Mucosa of stomach (tissue), 1 donor: Measurements from ENCODE around the gene CCDC158.

Source experiments
- H3K27me3 ChIP-seq: one replicate; pipeline ENCODE4 v1.7.0; 2013; ENCODE audit warnings: mild to moderate bottlenecking, low read length; ENCODE audit not compliant: control insufficient read depth, insufficient read depth
- H3K36me3 ChIP-seq: one replicate; pipeline ENCODE4 v1.7.0; 2013; ENCODE audit warnings: low read length; ENCODE audit not compliant: control insufficient read depth, insufficient read depth
- H3K4me1 ChIP-seq: one replicate; pipeline ENCODE4 v1.7.0; 2013; ENCODE audit warnings: mild to moderate bottlenecking, low read length; ENCODE audit not compliant: control insufficient read depth, insufficient read depth
- H3K4me3 ChIP-seq: one replicate; pipeline ENCODE4 v1.7.0; 2013; ENCODE audit warnings: low read length
- H3K9ac ChIP-seq: one replicate; pipeline ENCODE4 v1.7.0; 2013; ENCODE audit warnings: mild to moderate bottlenecking, low read length, moderate library complexity
- H3K9me3 ChIP-seq: one replicate; pipeline ENCODE4 v1.7.0; 2013; ENCODE audit warnings: mild to moderate bottlenecking, low read length, moderate library complexity; ENCODE audit not compliant: control insufficient read depth
- donor health status: Pancreatic carcinoma.

CCDC158 gene

GRCh38 chr4:76280488-76281441 is 140.2 kb downstream of the CCDC158 start:
- Histone ChIP-seq H3K4me3 (no peak overlapping the region), H3K4me1 (peaks cover 29% of the 10 kb centered on the region), H3K27me3 (no peaks in the 10 kb centered on the region), H3K36me3 (no peaks in the 10 kb centered on the region), H3K9me3 (no peaks in the 10 kb centered on the region), H3K9ac (no peak overlapping the region)

GRCh38 chr4:76279462-76279861 is 141.5 kb downstream of the CCDC158 start:
- Histone ChIP-seq H3K4me1 (peaks cover 36% of the 10 kb centered on the region), H3K36me3 (no peaks in the 10 kb centered on the region), H3K27me3 (no peaks in the 10 kb centered on the region), H3K9me3 (no peaks in the 10 kb centered on the region), H3K4me3 (no peak overlapping the region), H3K9ac (no peak overlapping the region)

GRCh38 chr4:76278583-76278982 is 142.4 kb downstream of the CCDC158 start:
- Histone ChIP-seq H3K9me3 (no peaks in the 10 kb centered on the region), H3K4me1 (peaks cover 42% of the 10 kb centered on the region), H3K9ac (no peak overlapping the region), H3K36me3 (no peaks in the 10 kb centered on the region), H3K4me3 (no peak overlapping the region), H3K27me3 (no peaks in the 10 kb centered on the region)

DNA sequence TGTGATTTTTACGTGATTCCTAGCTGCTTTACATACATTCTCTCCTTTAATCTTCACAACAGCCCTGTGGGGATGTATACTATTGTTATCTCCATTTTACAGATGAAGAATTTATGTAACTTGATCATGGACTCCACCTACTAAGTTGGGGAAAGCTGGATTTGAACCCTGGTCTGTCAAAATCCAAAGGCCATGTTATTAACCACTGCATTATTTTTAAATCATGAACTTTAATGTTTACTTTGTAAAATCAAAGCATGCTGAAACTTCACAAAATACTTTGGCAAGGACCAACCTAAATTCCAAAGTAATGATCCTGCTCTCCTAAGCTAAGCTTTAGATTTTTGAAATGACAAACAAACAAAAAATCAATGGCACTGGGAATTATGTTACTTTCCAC is 143.3 kb downstream of the CCDC158 start:
- H3K27me3 ChIP-seq = no peaks in the 10 kb centered on the region
- peaks cover 42% of the 10 kb centered on the region for H3K4me1 ChIP-seq
- no peak overlapping the region for H3K9ac ChIP-seq
- H3K4me3 ChIP-seq = no peak overlapping the region
- no peaks in the 10 kb centered on the region for H3K36me3 ChIP-seq
- no peaks in the 10 kb centered on the region for H3K9me3 ChIP-seq

- Histone ChIP-seq H3K27me3 (no peaks in the 10 kb centered on the region), H3K4me3 (no peak overlapping the region), H3K9me3 (no peaks in the 10 kb centered on the region), H3K36me3 (no peaks in the 10 kb centered on the region), H3K4me1 (peaks cover 42% of the 10 kb centered on the region), H3K9ac (no peak overlapping the region)
These were observed 144.1 kb downstream of the CCDC158 start for GRCh38 chr4:76276813-76277212.

DNA sequence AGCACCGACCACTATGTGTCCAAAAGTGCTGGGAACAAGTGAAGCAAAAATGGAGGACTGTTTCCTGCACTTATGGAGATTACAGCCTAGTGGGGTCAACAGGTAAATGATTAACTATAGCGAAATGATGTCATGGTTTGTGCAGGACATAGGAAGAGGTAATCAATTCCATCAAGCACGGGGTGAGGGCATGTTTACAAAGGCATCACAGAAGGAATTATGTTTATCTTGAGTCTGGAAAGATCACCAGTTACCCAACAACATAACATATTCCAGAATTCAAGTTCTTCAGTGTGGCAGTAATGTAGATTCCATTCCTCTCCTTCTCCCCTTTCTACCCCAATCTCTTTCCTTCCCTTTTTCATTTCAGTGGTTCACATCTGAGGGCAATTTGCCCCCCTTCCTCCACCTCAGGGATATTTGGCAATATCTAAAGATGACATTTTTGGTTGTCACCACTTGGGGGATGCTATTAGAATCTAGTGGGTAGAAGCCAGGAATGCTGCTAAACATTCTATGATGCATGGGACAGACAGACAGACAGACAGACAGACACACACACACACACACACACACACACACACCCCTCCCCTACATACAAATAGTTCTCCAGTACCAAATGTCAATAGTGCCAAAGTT is 145.3 kb downstream of the CCDC158 start:
- H3K36me3 ChIP-seq = no peaks in the 10 kb centered on the region
- H3K27me3 ChIP-seq = no peaks in the 10 kb centered on the region
- peaks cover 32% of the 10 kb centered on the region for H3K4me1 ChIP-seq
- no peaks in the 10 kb centered on the region for H3K9me3 ChIP-seq
- H3K9ac ChIP-seq = no peak overlapping the region
- no peak overlapping the region for H3K4me3 ChIP-seq

DNA sequence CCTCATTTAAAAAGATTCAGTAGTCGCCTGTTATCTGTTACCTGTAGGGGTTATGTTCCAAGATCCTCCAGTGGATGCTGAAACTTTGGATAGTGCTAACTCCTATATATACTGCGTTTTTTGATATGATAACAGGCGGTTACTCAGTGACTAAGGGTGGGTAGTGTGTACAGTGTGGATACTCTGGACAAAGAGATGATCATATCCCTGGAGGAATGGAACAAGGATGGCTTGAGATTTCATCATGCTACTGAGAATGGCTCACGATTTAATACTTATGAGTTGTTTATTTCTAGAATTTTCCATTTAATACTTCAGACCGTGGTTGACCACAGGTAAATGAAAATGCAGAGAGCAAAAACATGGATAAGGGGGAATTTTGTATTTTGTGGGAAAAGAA is 147.9 kb downstream of the CCDC158 start:
- no peaks in the 10 kb centered on the region for H3K9me3 ChIP-seq
- H3K9ac ChIP-seq = no peak overlapping the region
- no peaks in the 10 kb centered on the region for H3K36me3 ChIP-seq
- no peak overlapping the region for H3K4me3 ChIP-seq
- H3K4me1 ChIP-seq = peaks cover 18% of the 10 kb centered on the region
- no peaks in the 10 kb centered on the region for H3K27me3 ChIP-seq

GRCh38 chr4:76272582-76272981 is 148.4 kb downstream of the CCDC158 start:
- H3K9me3 ChIP-seq = no peaks in the 10 kb centered on the region
- no peaks in the 10 kb centered on the region for H3K27me3 ChIP-seq
- no peak overlapping the region for H3K9ac ChIP-seq
- no peaks in the 10 kb centered on the region for H3K36me3 ChIP-seq
- peaks cover 14% of the 10 kb centered on the region for H3K4me1 ChIP-seq
- no peak overlapping the region for H3K4me3 ChIP-seq

GRCh38 chr4:76272073-76272472 is 148.9 kb downstream of the CCDC158 start:
- Histone ChIP-seq H3K27me3 (no peaks in the 10 kb centered on the region), H3K36me3 (no peaks in the 10 kb centered on the region), H3K4me1 (peaks cover 12% of the 10 kb centered on the region), H3K9ac (no peak overlapping the region), H3K4me3 (no peak overlapping the region), H3K9me3 (no peaks in the 10 kb centered on the region)

- no peaks in the 10 kb centered on the region for H3K27me3 ChIP-seq
- H3K4me3 ChIP-seq = no peak overlapping the region
- peaks cover 12% of the 10 kb centered on the region for H3K4me1 ChIP-seq
- H3K9ac ChIP-seq = no peak overlapping the region
- no peaks in the 10 kb centered on the region for H3K36me3 ChIP-seq
- H3K9me3 ChIP-seq = no peaks in the 10 kb centered on the region
These were observed 149.7 kb downstream of the CCDC158 start for GRCh38 chr4:76271248-76271647.

DNA sequence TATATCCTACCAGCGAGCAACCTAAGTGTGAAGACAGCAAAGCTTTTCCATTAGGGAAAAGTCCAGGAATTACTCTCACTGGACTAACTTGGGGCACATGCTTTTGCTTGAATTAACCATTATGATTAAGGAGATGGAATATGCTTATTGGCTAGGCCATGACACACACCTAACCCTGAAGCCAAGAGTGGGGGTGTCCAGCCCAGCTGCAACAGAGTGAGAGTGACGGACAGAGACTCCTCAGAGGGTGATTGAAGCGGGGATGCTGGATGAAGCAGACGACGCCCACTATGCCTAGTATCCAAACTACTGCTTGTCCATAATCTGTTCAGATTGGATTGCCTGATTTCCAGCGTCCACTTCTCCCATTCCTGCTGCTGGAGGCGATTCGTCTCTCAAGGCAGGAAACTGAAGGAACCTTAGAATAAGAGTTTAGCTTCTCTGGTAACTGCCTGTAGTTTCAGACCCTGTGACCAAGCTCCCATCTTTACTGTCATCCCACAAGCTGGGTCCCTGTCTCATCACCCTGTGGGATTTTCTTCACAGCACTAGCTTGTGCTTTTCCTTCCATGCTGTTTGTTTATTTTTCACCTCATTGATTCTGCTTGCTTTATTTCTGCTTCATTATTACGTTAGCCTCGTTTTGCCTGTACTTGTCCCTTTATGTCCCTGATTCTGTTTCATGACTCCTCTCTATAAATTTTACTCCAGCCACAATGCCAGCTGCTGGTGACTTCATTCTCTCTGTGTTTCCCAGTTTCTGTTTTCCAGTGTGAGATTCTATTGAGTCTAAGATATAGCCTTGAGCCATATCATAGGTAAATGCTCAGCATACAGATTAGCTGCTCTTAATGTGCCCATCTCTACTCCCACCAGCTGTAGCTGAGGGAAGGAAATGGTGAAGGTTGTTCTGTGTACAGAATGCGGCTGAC is 150.4 kb downstream of the CCDC158 start:
- no peak overlapping the region for H3K4me3 ChIP-seq
- H3K9ac ChIP-seq = no peak overlapping the region
- no peaks in the 10 kb centered on the region for H3K36me3 ChIP-seq
- H3K9me3 ChIP-seq = no peaks in the 10 kb centered on the region
- no peaks in the 10 kb centered on the region for H3K27me3 ChIP-seq
- peaks cover 12% of the 10 kb centered on the region for H3K4me1 ChIP-seq
